ENCODE data around the gene JADE2. TPM values are rescaled to one million over a fixed set of nuclear protein-coding genes. Genes with fewer than 3 reads are reported as not detected.

JADE2 gene
- total RNA-seq, 2 experiments from 2014 or later, result 32.3 to 67.0 TPM

DNA sequence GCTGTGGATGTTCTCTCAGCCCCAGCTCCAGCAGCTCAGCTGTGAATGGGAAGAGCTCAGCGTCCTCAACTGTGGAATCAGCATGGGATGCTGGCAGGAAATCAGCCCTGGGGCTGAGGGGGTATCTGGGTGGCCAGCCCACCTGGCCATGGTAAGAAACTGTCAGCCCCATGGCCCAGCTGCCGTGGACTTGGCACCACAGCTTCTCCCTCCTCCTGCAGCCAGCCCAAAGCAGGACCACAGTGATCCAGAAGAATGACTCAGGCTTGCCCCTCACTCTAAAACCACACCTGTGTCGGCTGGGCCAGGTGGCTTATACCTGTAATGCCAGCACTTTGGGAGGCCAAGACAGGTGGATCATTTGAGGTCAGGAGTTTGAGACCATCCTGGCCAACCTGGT lies 59.2 kb downstream of the JADE2 start:
- no peak for DNase-seq (ENCODE audit: low spot score)
- Histone ChIP-seq H3K27ac (ENCODE audit: low read depth, low read length, poor library complexity, severe bottlenecking) (no peak overlapping the region), H4K20me1 (ENCODE audit: insufficient read depth, low read length) (no peaks in the 10 kb centered on the region), H3K4me1 (ENCODE audit: insufficient read depth, low read length, poor library complexity, severe bottlenecking) (peaks cover 4% of the 10 kb centered on the region), H3K36me3 (ENCODE audit: insufficient read depth, low read length) (peaks cover 16% of the 10 kb centered on the region; the same call in 1 of the 2 replicates), H2AFZ (ENCODE audit: low read length) (no peak overlapping the region), H3K4me3 (ENCODE audit: low read depth, low read length, poor library complexity, severe bottlenecking) (no peak overlapping the region), H3K9me3 (ENCODE audit: low read length) (no peaks in the 10 kb centered on the region), H3K4me2 (ENCODE audit: low read length) (no peak overlapping the region), H3K79me2 (ENCODE audit: insufficient read depth, low read depth, low read length) (no peaks in the 10 kb centered on the region), H3K9me2 (ENCODE audit: insufficient read depth, low read length) (no peaks in the 10 kb centered on the region)
- CTCF ChIA-PET (ENCODE audit: unreplicated experiment), result no interaction called here
- TF ChIP-seq, protein P1, sequence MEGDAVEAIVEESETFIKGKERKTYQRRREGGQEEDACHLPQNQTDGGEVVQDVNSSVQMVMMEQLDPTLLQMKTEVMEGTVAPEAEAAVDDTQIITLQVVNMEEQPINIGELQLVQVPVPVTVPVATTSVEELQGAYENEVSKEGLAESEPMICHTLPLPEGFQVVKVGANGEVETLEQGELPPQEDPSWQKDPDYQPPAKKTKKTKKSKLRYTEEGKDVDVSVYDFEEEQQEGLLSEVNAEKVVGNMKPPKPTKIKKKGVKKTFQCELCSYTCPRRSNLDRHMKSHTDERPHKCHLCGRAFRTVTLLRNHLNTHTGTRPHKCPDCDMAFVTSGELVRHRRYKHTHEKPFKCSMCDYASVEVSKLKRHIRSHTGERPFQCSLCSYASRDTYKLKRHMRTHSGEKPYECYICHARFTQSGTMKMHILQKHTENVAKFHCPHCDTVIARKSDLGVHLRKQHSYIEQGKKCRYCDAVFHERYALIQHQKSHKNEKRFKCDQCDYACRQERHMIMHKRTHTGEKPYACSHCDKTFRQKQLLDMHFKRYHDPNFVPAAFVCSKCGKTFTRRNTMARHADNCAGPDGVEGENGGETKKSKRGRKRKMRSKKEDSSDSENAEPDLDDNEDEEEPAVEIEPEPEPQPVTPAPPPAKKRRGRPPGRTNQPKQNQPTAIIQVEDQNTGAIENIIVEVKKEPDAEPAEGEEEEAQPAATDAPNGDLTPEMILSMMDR (conservative IDR thresholded peaks at IDR 0.05; ENCODE audit: low read length), result no peak
- no peak for TF ChIP-seq EZH2phosphoT487 (IDR thresholded peaks at IDR 0.05; ENCODE audit: borderline replicate concordance, low read depth, low read length)
- no TSS peak for BruUV-seq (replicated peaks)
- intact Hi-C loops (cut with micrococcal nuclease; ENCODE audit: unreplicated experiment), result loop anchor here (5.0 kb wide), 2 partner anchors 323 to 402 kb away; partner anchors contain the start of gene PCBD2
- POLR2A ChIA-PET, result interaction anchor here (0.6 to 1.6 kb wide), 2 partner anchors 38 to 281 kb away, joined by 4 read pairs; no protein-coding TSS in a partner anchor

DNA sequence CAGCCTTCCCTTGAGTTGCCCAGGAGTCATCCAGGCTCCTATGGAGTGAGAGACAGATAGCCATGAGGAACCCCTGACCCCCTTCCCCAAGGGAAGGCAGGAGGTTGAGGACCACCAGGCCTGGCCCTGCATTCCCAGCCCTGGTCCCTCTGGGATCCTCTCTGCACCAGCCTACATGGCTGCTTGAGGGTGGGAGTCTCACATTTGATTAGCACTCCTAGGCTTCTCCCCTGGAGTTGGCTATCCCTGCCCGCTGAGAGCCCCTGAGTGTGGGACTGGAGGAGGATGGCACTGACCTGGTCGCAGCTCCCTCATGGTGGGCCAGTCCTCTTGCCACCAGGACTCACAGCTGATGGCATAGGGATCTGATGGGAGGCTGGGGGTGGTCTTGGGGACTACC lies 60.5 kb downstream of the JADE2 start:
- BruUV-seq (replicated peaks), result no TSS peak
- DNase-seq (ENCODE audit: low spot score), result no peak
- H3K4me2 ChIP-seq (ENCODE audit: low read length), result no peak overlapping the region
- CTCF ChIA-PET (ENCODE audit: unreplicated experiment), result interaction anchor here (0.8 kb wide), 1 partner anchor 295 kb away, joined by 3 read pairs; no protein-coding TSS in a partner anchor
- H3K27ac ChIP-seq (ENCODE audit: low read depth, low read length, poor library complexity, severe bottlenecking), result no peak overlapping the region
- no peak for TF ChIP-seq EZH2phosphoT487 (IDR thresholded peaks at IDR 0.05; ENCODE audit: borderline replicate concordance, low read depth, low read length)
- TF ChIP-seq, protein P1 (conservative IDR thresholded peaks at IDR 0.05; ENCODE audit: low read length), result no peak
- no peaks in the 10 kb centered on the region for H3K79me2 ChIP-seq (ENCODE audit: insufficient read depth, low read depth, low read length)
- H2AFZ ChIP-seq (ENCODE audit: low read length), result no peak overlapping the region
- H3K36me3 ChIP-seq (ENCODE audit: insufficient read depth, low read length), result peaks cover 5% of the 10 kb centered on the region; the same call in 1 of the 2 replicates
- no peaks in the 10 kb centered on the region for H4K20me1 ChIP-seq (ENCODE audit: insufficient read depth, low read length)
- no peak overlapping the region for H3K4me3 ChIP-seq (ENCODE audit: low read depth, low read length, poor library complexity, severe bottlenecking)
- POLR2A ChIA-PET, result interaction anchor here (0.9 to 1.6 kb wide), 2 partner anchors 282 to 293 kb away, joined by 3 to 4 read pairs; no protein-coding TSS in a partner anchor
- peaks cover 4% of the 10 kb centered on the region for H3K4me1 ChIP-seq (ENCODE audit: insufficient read depth, low read length, poor library complexity, severe bottlenecking)
- H3K9me2 ChIP-seq (ENCODE audit: insufficient read depth, low read length), result no peaks in the 10 kb centered on the region
- H3K9me3 ChIP-seq (ENCODE audit: low read length), result no peaks in the 10 kb centered on the region
- intact Hi-C loops (cut with micrococcal nuclease; ENCODE audit: unreplicated experiment), result loop anchor here (2.0 to 5.0 kb wide), 6 partner anchors 59 to 404 kb away; partner anchors contain the start of genes CAMLG, CDKN2AIPNL, PCBD2 and UBE2B

Measured in OCI-LY7 (cell line).